ENCODE data around the gene DEAF1.

Gene DEAF1

GRCh38 chr11:623999-624704 lies 70.9 kb downstream of the DEAF1 start:
- no peak for FAIRE-seq

GRCh38 chr11:623349-623869 lies 71.6 kb downstream of the DEAF1 start:
- FAIRE-seq = no peak

GRCh38 chr11:621838-622237 lies 73.2 kb downstream of the DEAF1 start:
- no peak for FAIRE-seq

GRCh38 chr11:620935-621814 lies 73.8 kb downstream of the DEAF1 start:
- no peak for FAIRE-seq

GRCh38 chr11:620201-620600 lies 74.8 kb downstream of the DEAF1 start:
- FAIRE-seq = no peak

GRCh38 chr11:619628-620050 lies 75.4 kb downstream of the DEAF1 start:
- FAIRE-seq = no peak

- FAIRE-seq = no peak
Measured at GRCh38 chr11:618856-619627, 76.0 kb downstream of the DEAF1 start.

GRCh38 chr11:617912-618682 lies 76.9 kb downstream of the DEAF1 start:
- FAIRE-seq = no peak

- FAIRE-seq = no peak
Measured at GRCh38 chr11:617199-617911, 77.7 kb downstream of the DEAF1 start.

GRCh38 chr11:616320-617198 lies 78.5 kb downstream of the DEAF1 start:
- FAIRE-seq = no peak

GRCh38 chr11:615504-616319 lies 79.3 kb downstream of the DEAF1 start, which contains the start of gene IRF7:
Gene IRF7 (minus strand): TSS chr11:615950. CDS start chr11:615364, 586 bp downstream.
- no peak for FAIRE-seq

- no peak for FAIRE-seq
Measured at GRCh38 chr11:614623-615503, 80.2 kb downstream of the DEAF1 start.

- no peak for FAIRE-seq
Measured at GRCh38 chr11:614021-614622, 80.9 kb downstream of the DEAF1 start.

GRCh38 chr11:613369-613968 lies 81.6 kb downstream of the DEAF1 start:
- FAIRE-seq = no peak

GRCh38 chr11:612961-613300 lies 82.1 kb downstream of the DEAF1 start:
- no peak for FAIRE-seq

GRCh38 chr11:612201-612960 lies 82.6 kb downstream of the DEAF1 start:
- no peak for FAIRE-seq

Data from colon (tissue), 2 donors.